DMS 273 (cell line): ENCODE results near the gene GBP7.

ENCODE experiments used
- DNase-seq: peaks from one replicate; lab custom pipeline; 2025; ENCODE audit not compliant: unreplicated experiment; lab: John Stamatoyannopoulos, UW

Gene GBP7

GRCh38 chr1:89125240-89125912 lies 50.4 kb downstream of the GBP7 start:
- DNase-seq, result peak; percentile 19

GRCh38 chr1:89121641-89122040 lies 54.2 kb downstream of the GBP7 start:
- no peak for DNase-seq

DNA sequence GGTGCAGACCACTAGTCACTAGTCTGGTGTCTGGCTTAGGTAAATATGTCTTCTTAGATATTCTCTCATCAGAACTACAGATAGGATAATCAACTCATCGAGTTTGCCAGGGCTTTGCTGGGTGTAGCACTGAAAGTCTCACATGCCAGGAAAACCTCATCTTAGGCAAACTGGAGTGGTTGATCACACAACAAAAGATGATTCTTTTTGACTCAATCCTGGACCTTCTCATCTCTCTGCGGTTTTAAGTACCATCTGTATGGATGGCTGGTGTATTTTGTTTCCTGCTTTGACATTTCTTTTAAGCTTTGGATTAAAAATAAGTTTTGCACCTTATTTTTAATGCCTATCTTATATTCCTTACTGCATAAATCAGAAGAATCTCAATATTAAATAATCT lies 61.1 kb downstream of the GBP7 start:
- no peak for DNase-seq

- no peak for DNase-seq
These were observed 62.8 kb downstream of the GBP7 start for GRCh38 chr1:89112871-89113613.

GRCh38 chr1:89104687-89105086 lies 71.1 kb downstream of the GBP7 start:
- DNase-seq, result no peak

GRCh38 chr1:89104147-89104546 lies 71.7 kb downstream of the GBP7 start:
- no peak for DNase-seq

GRCh38 chr1:89102021-89102420 lies 73.8 kb downstream of the GBP7 start:
- DNase-seq, result no peak

GRCh38 chr1:89100412-89100811 lies 75.4 kb downstream of the GBP7 start:
- no peak for DNase-seq

DNA sequence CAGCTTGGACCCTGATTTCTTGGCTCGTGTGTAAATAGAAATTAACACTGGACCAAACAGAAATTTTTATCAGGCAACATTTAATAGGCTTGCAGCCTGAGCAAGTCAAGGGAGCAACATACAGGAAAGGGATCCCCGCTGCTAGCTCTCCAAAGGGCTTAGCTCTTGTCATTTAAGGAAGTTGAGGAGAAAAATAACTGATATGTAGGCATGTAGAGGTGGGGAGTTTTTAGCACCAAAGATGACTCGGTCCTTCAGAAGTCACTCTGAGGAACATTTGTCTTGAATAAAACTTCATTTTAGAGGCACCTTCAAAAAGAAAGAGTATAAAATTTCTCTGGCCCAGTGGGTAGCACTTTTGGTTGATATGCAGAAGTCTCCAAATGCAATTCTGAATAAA lies 76.9 kb downstream of the GBP7 start:
- DNase-seq, result no peak

DNA sequence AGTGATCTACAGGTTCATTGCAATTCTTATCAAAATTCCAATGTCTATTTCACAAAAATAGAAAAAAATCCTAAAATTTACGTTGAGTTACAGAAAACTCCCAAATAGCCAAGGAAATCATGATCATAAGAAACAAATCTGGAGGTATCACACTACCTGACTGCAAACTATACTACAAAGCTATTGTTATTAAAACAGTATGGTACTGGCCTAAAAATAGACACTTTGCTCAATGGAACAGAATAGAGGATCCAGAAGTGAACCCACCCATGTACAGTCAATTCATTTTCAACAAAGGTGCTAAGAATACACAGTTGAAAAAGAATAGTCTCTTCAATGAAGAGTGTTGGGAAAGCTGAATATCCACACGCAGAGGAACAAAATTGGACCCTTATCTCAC lies 80.1 kb downstream of the GBP7 start:
- no peak for DNase-seq

DNA sequence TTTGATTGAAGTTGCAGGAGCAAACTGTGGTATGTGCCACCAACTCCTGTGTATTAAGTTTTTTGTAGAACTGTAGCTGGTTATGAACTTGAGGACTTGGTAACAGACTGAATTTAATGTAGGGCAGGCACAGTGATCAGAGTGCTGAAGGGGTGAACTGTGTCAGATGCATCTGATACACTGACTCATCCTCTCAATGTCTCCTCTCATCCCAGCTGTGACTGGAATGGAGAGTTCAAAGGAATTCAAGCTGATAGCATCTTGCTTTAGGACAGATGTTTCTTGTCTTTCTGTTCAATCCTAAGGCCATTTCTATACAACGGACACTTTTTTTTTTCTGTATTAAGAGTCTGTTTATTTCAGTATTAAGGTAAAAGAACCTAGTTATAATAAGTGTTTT lies 85.8 kb downstream of the GBP7 start:
- DNase-seq, result no peak

DNA sequence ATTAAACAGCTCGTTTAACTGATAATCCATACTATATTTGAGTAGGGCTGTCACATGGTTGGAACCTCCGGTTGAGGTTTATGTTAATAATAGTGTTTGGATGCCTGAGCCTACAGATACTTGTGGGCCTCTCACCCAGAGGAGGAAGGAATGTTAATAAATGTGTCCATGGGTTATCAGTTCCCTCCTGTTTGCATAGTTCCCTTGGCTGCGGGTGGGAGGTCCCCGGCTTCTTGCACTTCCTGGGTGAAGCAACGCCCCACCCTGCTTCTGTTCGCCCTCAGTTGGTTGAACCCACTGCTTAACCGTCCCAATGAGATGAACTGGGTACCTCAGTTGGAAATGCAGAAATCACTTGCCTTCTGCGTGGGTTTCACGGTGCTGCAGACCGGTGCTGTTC lies 87.2 kb downstream of the GBP7 start:
- DNase-seq, result no peak

- DNase-seq, result peak; percentile 12
These were observed 88.6 kb downstream of the GBP7 start for GRCh38 chr1:89087241-89087640.

GRCh38 chr1:89085781-89086180 lies 90.0 kb downstream of the GBP7 start:
- peak; percentile 41 for DNase-seq
